Stimulated activated naive CD8-positive, alpha-beta T cell treated with anti-CD3 and anti-CD28 coated beads, Interleukin-15, Interleukin-2, amounts not matched to agents 100 U/mL and 50 U/mL, for 24 hours (primary cell): ENCODE data around the gene SCN3B.
"Not testable (repeated sequence)": the region's sequence is repeated elsewhere in the genome, so short reads cannot be mapped to it uniquely, and the experiment has no call there.

Source experiments
- ATAC-seq: fragments of 150-1000 bp; cut with Tn5 transposase; one replicate; pipeline ENCODE4 v1.10.0; 2021
- DNase-seq: peaks from one replicate; pipeline ENCODE4 v3.0.0; 2021

SCN3B gene

GRCh38 chr11:123654566-123655081, at the start of gene SCN3B:
SCN3B (minus strand) TSS chr11:123654624; CDS start chr11:123653801, 823 bp downstream.
- peak; percentile 19 for DNase-seq

GRCh38 chr11:123702696-123703095, 48.3 kb upstream of the SCN3B start:
- no peak for ATAC-seq
- no peak for DNase-seq

More at GRCh38 chr11:123654566-123655081, at the start of gene SCN3B:
- peak; percentile 58 for ATAC-seq

- DNase-seq, result no peak
- ATAC-seq, result no peak
Measured at GRCh38 chr11:123702139-123702538, 47.7 kb upstream of the SCN3B start.

GRCh38 chr11:123700772-123701171, 46.3 kb upstream of the SCN3B start:
- no peak for DNase-seq
- no peak for ATAC-seq

- DNase-seq (no peak), ATAC-seq (no peak)
Measured at GRCh38 chr11:123698546-123699127, 44.2 kb upstream of the SCN3B start.

GRCh38 chr11:123696183-123696582, 41.8 kb upstream of the SCN3B start:
- ATAC-seq (no peak), DNase-seq (no peak)

- no peak for ATAC-seq
Measured at GRCh38 chr11:123695231-123695630, 40.8 kb upstream of the SCN3B start.

GRCh38 chr11:123694551-123694950, 40.1 kb upstream of the SCN3B start:
- ATAC-seq (no peak), DNase-seq (no peak)

More at GRCh38 chr11:123695231-123695630, 40.8 kb upstream of the SCN3B start:
- DNase-seq, result no peak

GRCh38 chr11:123692961-123693360, 38.5 kb upstream of the SCN3B start:
- ATAC-seq, result no peak
- no peak for DNase-seq

GRCh38 chr11:123690485-123690884, 36.1 kb upstream of the SCN3B start:
- DNase-seq (no peak), ATAC-seq (no peak)

- DNase-seq (no peak), ATAC-seq (no peak)
Measured at GRCh38 chr11:123684601-123685000, 30.2 kb upstream of the SCN3B start.

- DNase-seq (no peak), ATAC-seq (no peak)
Measured at GRCh38 chr11:123683428-123684170, 29.2 kb upstream of the SCN3B start.

- no peak for DNase-seq
- no peak for ATAC-seq
Measured at GRCh38 chr11:123682696-123683410, 28.4 kb upstream of the SCN3B start.

GRCh38 chr11:123681030-123681429, 26.6 kb upstream of the SCN3B start:
- DNase-seq, result no peak
- peak; percentile 85 for ATAC-seq

GRCh38 chr11:123678246-123678645, 23.8 kb upstream of the SCN3B start:
- ATAC-seq (no peak), DNase-seq (no peak)

- ATAC-seq (no peak), DNase-seq (no peak)
Measured at GRCh38 chr11:123677510-123677909, 23.1 kb upstream of the SCN3B start.

- ATAC-seq, result no peak
- no peak for DNase-seq
Measured at GRCh38 chr11:123674297-123674696, 19.9 kb upstream of the SCN3B start.

GRCh38 chr11:123672568-123672967, 18.1 kb upstream of the SCN3B start:
- ATAC-seq, result no peak
- no peak for DNase-seq

GRCh38 chr11:123671534-123671933, 17.1 kb upstream of the SCN3B start:
- DNase-seq (no peak), ATAC-seq (no peak)

GRCh38 chr11:123670081-123670480, 15.7 kb upstream of the SCN3B start:
- ATAC-seq (no peak), DNase-seq (no peak)

GRCh38 chr11:123665306-123665705, 10.9 kb upstream of the SCN3B start:
- no peak for DNase-seq
- no peak for ATAC-seq

- DNase-seq, result not testable (repeated sequence)
- peak; percentile 55 for ATAC-seq
Measured at GRCh38 chr11:123659965-123660364, 5.5 kb upstream of the SCN3B start.

- DNase-seq (no peak), ATAC-seq (no peak)
Measured at GRCh38 chr11:123659311-123659710, 4.9 kb upstream of the SCN3B start.
